Stimulated activated CD4-positive, alpha-beta T cell treated with anti-CD3 and anti-CD28 coated beads, Interleukin-15, amount 100 ng/mL, for 1 hour (primary cell): ENCODE measurements around the gene ARL9.

Experiments used
- DNase-seq, 2 donors: peaks; one replicate each; pipeline ENCODE4 v3.0.0-alpha.2; 2020; ENCODE audit warnings: low read depth in 1 of 2, low spot score in 1 of 2

ARL9 gene

GRCh38 chr4:56531149-56531770 is 25.7 kb downstream of the ARL9 start:
- DNase-seq, result no peak

- DNase-seq, result no peak
These were observed 26.2 kb downstream of the ARL9 start for GRCh38 chr4:56531823-56532222.

- no peak for DNase-seq
These were observed 26.6 kb downstream of the ARL9 start for GRCh38 chr4:56532239-56532638.

DNA sequence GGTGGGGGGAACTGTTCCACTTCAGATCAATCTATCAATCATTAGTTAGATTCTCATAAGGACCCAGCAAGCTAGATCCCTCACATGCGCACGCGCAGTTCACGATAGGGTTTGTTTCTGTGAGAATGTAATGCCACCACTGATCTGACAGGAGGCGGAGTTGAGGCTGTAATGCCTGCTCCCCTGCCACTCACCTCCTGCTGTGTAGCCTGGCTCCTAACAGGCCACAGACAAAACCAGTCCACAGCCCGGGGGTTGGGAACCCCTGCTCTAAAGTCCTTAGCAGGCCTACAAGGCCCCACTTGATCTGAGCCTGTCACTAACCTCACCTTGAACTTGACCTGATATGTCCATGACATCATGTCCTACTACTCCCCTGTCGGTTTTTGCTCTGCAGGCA is 30.3 kb downstream of the ARL9 start:
- no peak for DNase-seq

DNA sequence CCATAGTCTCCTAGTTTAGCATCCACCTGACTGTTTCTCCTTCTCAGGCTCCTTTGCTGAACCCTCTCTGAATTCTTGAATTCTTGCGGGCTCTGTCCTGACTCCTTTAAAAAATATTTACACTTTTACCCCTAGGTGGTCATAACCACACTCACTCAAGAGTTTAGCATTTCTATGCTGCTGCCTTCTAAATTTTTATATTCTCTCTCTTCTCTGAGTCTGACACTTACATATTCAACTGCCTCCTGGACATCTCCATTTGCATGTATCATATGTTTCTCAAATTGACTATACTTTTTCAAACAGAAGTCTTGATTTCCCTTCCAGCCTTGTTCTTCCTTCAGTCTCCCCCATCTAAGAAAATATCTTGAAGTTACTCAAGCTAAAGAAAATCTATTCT is 31.6 kb downstream of the ARL9 start:
- DNase-seq, result no peak

- no peak for DNase-seq
These were observed 35.2 kb downstream of the ARL9 start for GRCh38 chr4:56540826-56541225.

- DNase-seq, result peak; percentile 73 to 85
These were observed 39.1 kb downstream of the ARL9 start for GRCh38 chr4:56544573-56545131.

DNA sequence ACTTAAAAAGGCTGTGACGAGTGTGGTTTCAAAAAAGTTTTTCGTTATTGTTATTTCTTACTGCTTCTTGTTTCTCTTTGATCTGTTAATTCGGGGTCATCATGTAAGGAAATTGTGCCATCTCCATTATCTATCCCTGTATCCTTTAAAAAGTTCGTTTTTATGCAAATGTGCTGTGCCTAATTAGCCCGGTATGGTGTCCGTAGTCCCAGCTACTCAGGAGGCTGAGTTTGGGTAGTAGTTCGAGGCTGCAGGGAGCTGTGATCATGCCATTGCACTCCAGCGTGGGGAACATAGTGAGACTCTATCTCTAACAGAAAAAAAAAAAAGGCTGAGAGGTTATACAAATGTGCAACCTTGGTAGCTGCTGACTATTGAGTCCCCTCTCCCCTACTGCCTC is 45.1 kb downstream of the ARL9 start:
- DNase-seq, result no peak

- DNase-seq, result no peak
These were observed 45.9 kb downstream of the ARL9 start for GRCh38 chr4:56551516-56551915.

- DNase-seq, result no peak
These were observed 46.7 kb downstream of the ARL9 start for GRCh38 chr4:56552273-56552672.

- DNase-seq, result no peak
These were observed 64.5 kb downstream of the ARL9 start for GRCh38 chr4:56570041-56570440.
